KBM-7 (cell line): ENCODE data around the gene TXNRD3.
A peak's percentile ranks its signal among the peaks of the same experiment; 100 is the strongest.

Experiments
- DNase-seq: peaks from one replicate; pipeline ENCODE4 v3.0.0-alpha.2; 2015
- in situ Hi-C: fragments of 300-500 bp; cut with MboI; formaldehyde crosslinking; loops from 2 replicates; pipeline ENCODE4 v1.14.3; 2020; ENCODE audit warnings: low sequenced_read_pairs, low pct_unique_long_range_greater_than_20kb, mixed read lengths

The TXNRD3 gene

DNA sequence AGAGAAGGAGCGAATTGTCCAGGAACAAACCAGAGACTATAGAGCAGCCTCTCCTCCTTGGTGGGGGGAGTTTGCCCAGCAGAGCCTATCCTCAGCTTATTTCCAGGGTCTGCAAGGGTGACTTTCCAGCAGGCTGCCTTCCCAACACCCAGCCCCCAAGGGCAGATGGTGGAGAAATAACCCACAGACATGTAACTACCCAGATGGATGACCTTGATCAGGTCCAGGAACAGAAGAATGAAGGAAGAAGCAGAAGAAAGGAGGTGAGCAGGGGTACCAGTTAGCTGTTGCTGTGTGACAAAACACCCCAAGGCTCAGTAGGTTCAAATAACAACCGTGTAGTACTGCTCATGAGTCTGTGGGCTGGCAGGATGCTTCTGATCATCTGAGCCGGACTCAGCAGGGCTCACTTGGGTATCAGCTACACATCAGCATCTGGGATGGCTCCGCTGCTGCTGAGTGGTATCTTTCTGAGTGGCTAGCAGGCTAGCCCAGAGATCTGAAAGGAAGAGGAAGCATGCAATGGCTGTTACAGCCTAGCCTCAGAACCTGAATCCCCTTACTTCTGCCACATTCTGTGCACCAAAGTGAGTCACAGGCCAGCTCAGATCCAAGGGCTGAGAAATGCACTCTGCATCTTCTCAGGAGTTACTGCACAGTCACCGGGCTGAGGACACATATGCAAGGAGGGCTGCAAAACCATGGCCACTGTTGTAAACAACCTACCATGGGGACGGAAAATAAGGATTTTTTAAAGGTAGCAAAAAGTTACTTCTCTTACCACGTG lies 22.2 kb upstream of the TXNRD3 start:
- DNase-seq = no peak
- in situ Hi-C loops = no loop called here

DNA sequence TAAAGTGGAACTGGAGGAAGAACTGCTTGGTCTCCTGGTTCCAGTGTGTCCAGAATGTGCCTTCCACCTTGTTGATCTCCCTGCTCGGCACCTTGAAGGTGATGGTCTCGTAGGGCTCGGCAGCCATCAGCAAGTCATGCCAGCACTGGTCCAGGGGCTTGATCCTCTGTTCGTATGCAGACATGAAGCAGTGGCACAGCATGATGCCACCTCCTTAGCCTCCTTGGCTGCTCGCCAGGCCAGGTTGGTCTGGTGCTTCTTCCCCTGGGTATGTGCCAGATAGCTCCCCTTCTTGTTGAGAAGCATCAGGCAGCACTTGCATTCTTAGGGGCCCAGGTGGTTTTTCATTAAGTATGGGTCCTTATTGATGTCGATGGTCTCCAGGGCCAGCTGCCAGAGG lies 17.8 kb upstream of the TXNRD3 start:
- in situ Hi-C loops = no loop called here
- no peak for DNase-seq

DNA sequence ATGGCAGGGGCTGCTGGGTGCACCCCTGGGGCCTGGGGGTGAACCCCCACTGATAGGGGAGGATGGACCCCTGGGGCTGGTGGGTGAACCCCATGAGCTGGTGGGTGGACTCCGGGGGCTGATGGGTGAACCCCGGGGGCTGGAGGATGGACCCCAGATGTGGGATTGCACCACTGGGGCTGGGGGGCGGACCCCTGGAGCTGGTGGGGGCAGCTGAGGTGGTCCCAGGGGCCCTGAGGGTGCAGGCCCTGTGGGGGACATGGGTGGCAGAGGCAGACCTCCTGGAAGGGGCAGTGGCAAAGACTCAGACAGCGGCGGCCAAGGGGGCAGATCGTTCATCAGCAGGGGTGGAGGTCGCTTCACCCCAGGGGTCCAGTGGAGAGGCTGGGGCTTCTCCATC lies 17.4 kb upstream of the TXNRD3 start:
- no peak for DNase-seq
- in situ Hi-C loops = no loop called here

DNA sequence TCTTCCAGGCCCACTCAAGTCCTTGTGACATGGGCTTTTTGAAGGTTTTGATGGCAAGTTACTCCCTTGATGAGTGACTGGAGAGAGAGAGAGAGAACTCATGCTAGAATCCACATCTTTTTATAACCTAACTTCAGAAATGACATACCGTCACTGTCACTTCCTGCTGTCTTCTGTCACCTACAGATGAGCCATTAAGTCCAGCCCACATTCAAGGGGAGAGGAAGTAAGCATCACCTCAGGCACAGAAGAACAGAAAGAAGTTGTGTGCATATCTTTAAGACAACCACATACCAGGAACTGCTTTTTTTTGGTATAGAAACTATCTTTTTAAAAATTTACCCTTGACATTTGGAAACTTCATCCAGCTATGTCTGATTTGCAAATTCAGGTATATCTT lies 16.6 kb upstream of the TXNRD3 start:
- peak; percentile 25 for DNase-seq
- in situ Hi-C loops = no loop called here

DNA sequence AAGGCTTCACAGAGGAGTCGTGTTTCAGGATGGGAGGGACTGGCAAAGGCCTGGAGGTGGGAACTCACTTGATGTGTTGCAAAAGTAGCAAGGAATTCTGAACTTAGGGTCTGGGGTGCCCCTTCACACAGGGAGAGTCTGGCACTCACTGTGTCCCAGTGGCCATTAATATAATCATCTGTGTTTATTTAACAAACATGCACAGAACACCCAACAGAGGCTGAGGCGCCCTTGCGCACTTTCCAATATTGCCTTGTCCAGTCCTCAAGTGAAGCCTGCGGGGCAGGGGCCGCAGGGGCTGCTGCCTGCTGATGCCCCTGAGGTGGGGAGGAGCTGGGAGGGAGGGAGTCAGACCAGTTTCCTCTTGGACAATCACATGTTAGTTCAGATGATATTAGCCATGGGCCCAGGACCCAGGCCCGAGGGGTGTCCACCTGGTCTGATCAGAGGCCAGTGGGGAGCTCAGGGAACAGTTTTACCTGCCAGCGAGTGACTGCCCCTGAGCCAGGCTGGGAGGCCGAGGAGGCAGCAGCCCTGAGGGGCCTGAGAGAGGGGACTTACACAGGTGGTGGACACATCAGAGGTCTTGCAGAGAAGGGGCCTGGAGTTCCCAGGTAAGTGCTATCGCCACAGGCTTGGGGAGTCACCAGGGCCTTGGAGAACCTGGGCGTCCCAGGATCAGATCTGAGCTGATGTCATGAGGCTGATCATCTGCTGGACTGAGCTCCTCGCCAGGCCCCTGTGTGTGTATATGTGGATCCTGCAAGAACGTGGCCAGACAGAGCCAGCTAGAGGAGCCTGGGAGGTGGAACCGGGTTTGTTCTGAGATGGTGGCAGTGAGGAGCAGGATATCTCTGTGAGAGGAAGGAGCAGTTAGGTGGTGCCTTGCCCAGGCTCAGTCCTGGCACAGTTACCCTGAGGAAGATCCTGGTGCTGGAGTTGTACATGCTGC lies 13.8 kb upstream of the TXNRD3 start:
- no peak for DNase-seq
- in situ Hi-C loops = no loop called here

DNA sequence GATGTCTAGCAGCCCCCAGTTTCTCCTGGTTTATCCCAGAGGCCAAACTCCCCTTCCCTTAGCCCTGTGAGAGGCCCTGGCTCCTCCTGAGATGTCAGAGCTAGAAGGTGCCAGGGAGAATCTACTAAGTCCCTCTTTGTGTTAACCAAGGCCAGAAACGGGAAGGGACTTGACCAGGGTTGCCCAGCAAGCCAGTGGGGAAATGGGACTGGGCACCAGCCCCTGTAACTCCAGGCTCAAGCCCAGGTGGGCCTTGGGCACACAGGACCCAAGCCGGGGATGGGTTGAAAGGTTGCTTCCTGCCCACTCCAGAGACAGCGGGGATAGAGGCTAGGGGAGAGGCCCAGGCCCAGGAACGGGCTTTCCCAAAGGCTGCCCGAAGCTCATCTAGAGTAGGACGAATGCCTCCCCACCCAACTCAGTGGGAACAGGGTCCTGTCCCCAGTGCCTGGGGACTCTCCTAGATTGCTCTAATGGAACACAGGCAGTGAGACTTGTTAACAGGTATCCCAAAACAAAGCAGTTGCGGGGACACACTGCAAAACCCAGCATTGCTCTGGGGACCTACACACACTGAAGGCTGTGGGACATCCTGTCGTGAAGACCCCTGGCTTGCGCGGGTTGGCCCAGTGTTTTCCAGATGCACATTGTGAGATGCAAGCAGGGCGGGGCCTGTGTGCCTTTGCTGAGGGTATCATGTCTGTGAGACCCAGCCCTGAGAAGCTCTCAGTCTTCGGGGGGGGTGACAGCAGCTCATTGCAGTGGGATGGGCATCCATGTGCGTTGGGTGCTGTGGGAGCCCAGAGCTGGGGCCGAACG lies 12.9 kb upstream of the TXNRD3 start:
- in situ Hi-C loops = no loop called here
- no peak for DNase-seq

DNA sequence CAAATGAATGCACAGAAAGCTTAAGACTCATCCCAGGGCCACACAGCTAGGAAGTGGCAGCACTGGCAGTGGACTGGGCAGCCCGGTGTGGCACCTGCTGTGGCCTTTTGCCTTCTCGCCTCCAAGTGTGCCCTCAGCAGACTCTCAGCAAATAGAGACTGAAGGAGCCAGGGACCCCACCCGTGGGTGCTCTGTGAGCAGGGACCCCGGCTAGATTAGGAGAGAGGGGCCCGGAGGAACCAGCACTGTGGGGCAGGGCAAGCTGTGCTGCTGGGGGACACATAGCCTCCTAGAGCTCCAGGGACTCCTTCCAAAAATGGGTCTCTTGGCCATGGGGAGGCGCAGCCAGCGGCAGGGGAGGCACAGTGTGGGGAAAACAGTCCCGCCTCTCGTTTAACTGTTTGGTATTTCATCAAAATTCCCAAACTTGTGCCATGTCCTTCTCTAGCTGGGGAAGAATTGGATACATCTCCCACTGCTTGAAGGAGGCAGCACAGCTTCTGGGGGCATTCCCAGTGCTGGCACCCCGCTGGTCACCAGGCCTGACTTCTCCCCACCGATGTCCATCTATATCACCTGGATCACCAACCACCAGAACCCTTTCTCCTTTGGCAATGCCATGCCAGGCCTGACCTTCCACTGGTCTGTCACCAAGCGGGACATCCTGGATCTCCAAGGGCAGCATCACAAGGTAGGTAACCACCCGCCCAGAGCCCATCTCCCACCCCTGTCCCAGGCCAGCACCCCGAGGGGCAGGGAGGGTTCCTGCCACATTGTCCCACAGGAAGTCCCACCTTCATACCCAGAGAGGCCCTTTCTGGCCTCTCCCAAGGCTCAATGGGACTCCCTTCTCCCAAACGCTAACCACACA lies 12.0 kb upstream of the TXNRD3 start:
- DNase-seq = no peak

DNA sequence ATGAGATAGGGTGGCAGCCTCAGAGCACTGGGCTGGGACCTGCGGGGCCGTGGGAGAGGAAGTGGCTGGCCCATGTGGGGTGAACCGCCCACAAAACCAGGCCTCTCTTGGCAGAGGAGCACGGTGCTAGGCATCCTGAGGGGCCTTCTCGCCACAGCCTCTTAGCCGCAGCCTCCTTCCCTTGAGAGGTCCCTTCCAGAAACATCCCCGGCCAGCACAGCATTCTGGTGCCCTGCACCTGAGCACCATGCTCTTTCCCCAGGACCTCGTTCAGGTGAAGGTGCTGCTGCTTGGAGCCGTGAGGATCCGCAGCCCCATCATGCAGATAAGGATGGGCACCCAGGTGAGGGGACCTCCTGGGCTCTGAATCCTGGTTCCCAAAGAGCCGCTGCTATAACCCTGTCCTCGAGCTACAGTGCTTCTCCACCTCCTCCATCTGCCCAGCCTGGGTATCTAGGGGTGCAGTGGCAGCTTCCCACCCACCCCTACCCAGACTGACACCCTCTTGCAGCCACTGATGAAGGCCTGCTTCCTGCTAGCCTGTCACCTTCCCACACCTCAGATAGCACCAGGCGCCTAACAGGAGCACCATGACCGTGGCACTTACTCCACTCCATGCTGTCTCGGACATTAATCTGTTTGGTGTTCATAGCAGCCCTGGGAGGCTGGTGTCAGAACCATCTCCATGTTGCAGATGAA lies 11.2 kb upstream of the TXNRD3 start:
- DNase-seq = no peak
- in situ Hi-C loops = no loop called here

More for the DNA sequence above, 12.0 kb upstream of the TXNRD3 start:
- in situ Hi-C loops = no loop called here

DNA sequence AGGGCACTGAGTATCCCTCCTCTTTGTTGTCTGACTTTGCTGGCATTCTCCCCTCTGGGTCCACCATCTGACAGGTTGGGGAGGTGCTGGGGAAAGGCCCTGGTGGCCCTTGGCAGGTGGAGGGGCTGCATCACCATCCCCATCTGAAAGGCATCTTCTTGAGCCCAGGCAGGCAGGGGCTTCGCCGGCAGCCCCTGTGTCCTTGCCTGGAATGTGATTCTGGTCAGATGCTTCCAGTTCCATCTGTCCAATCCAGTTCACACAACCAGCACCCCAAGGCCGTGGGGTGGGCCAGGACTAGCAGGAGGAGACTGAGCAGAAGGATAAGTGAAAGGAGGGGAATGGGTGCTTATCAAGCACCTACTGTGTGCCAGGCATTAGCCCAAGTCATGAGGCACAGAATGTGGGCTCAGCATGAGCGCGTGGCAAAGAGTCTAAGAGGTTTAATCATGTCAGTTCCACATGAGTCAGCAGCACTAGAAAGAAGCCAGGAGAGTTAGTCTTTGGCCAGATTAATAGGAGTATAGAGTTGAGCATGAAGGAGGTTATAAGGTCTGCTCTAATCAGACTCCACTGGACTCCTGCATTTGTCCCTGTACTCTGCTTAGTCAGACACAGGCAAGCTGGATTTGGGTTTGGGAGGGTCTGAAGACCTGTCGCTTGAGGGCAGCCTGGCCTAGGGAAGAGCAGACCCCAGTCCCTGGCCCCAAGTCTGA lies 10.5 kb upstream of the TXNRD3 start:
- no peak for DNase-seq
- in situ Hi-C loops = no loop called here

DNA sequence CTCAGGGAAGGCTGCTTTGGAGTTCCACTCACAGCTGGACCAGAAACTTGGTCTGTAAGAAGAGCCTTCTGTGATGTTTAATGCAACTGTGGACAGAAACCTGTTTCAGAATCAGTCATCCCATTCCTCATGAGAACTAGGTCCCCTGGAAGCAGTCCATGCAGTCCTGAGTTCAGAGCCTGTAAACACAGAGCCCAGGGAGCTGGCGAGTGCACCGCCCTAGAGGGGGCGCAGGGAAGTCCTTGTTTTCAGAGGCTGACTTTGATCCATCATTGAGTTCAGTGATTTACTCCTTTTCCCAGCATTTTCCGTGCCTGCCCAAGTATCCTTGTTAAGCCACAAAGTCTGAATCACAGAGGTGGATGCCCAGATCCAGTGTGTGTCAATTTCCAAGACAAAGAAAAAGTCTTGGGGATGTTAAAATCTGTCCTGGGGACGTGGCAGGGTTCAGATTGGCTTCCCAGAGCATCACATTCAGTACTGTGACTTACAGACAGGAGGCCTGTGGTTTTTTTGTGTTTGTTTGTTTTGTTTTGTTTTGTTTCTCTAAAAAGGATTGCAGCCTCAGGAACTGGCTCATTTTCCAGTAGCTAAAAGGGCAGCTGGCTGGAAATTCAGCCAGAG lies 9.8 kb upstream of the TXNRD3 start:
- in situ Hi-C loops = no loop called here
- no peak for DNase-seq

DNA sequence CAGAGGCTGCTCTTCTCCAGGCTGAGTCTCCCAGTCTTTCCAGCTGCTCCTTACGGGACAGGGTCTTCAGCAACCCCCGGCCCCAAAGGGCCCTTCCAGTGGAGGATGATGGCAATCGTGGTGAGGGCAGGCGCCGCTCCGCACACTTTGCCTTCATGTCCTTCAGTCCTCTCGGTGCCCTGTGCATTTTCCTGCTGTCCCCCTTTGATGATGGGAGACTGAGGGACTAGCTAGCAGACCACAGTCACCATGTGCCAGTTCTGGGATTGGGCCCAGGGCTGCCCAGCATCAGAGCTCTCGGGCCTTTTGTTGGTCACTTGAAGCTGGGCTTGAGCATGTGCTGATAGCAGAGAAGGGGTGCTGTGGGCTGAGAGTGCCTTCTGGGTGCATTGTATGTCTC lies 8.8 kb upstream of the TXNRD3 start:
- no peak for DNase-seq
- in situ Hi-C loops = no loop called here

DNA sequence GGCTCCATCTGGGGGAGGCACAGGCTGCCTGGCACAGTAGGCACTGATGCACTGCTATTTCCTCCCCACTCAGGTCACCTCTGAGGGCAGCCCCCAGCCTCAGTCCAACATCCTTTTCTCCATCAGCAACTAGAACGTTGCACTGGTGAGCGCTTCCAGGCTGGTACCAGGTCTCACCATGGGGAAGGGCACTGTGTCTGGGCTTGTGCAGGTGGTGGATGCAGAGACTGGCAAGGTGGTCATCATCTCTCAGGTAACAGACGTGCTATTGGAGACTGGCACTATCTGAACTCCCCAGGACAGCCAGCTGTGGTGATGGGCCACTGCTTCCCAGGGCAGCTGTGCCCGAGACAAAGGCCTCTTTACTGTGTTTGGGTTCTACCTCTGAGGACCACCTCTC lies 8.3 kb upstream of the TXNRD3 start:
- in situ Hi-C loops = no loop called here
- DNase-seq = no peak

DNA sequence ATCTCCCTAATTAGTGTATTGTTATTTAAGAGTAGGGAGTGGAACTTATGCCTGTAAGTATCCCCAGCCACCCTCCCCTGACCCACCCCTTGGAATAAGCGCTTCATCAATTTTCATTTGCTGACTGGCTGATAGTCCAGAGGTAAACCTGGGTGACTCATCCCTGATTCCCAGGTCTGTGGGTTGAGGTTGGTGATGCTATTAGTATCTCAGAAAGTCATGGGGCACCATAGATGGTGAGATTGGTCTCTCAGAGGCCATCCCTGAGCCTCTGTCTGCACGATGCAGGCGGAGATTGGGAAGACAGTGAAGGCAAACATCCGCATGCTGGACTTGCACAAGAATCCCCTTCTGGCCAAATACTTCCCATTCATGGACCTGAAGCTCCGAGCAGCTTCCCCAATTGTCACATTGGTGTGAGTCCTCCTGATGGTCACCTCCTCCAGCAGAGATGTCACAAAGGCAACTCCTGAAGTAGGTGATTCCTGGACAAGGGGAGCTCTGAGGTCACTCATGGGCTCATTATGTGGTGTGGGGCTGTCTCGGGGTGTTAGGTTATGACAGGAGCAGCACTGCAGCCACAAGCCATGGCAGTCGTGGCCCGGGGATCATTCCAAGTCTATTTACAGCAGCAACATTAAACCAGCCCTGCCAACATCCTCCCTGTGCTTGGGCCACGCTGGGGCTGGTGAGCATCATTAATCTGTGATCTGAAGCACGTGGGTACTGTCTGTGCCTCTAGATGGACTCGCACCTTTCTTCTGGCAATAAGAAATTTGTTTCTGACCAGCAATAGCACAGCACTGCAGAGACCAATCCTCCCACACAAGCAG lies 6.8 kb upstream of the TXNRD3 start:
- in situ Hi-C loops = no loop called here

DNA sequence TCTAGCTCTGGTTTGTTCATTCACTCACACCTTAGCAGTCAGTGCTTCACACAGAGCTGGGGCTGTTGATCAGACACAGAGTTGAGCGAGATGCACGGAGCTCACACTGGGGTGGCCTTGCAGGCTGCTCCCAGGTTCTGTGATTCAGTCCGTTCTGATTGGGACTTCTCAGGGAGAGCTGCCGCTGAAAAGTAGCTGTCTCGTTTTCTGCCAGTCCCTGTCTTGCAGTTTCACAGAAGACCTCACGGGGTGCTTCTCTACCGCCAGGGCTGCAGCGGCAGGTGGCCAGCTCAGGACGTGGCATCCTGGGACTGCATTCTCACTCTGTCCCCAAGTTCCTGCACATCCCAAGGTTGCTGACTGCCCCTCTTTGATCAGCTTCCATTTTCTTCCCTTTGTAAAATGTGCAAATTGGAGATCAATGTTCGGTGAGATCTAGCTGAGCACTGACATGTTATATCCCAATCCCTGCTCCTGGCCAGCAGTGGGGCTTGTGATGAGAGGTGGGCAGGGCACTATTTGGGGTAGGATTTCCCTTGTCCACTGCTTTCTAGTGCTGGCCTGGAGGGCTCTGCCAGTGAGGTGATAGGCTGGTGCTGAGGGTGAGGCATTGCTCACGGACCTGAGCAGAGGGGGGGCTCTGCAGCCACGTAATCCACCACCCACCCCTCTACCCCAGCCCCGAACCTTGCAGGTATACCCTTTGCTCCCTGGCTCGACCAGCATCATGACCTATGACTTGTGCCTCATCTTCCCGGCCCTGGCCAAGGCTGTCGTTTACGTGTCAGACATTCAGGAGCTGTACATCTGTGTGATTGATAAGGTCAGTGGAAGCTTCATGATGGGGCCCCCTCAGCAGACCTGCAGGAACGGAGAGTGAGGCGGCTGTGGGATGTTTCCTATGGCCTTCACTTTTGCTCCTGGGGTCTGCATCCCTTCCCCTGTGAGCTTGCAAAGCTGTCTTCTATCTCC lies 5.3 kb upstream of the TXNRD3 start:
- in situ Hi-C loops = no loop called here
- no peak for DNase-seq

More for the DNA sequence above, 6.8 kb upstream of the TXNRD3 start:
- DNase-seq = no peak

DNA sequence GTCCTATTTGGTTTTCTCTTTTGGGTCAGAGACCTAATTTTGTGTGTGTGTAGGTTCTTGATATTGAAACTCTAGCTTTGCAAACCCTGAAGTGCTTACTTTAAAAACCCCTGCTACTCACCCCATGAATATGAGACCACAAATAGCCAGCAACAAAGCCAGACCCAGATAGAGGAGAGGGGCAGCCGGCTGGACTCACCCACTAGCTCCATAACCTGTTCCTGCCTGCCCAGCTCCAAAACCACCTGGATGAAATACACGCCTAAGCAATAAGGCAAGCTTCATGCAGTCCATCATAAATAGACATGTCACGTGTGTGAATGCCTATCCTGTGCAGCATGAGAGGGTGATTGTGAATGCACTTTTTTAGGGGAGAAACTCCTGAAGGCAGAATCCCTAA lies 3.7 kb upstream of the TXNRD3 start:
- in situ Hi-C loops = no loop called here
- no peak for DNase-seq
